Neural cell (in vitro differentiated cells): ENCODE measurements around the gene PARP3. TPM values are rescaled to one million over a fixed set of nuclear protein-coding genes. Genes with fewer than 3 reads are reported as not detected.

ENCODE experiments used
- H2AFZ ChIP-seq: fragments of 200-600, 300-800 bp; sonication (generic), shearing (Covaris generic); 2 replicates; pipeline ENCODE4 v1.6.0; 2014; ENCODE audit warnings: low read depth, mild to moderate bottlenecking, antibody characterized with exemption, low read length, moderate library complexity
- H3F3A ChIP-seq: fragments of 200-600 bp; shearing (Covaris generic); 2 replicates; pipeline ENCODE4 v1.6.1; 2016; ENCODE audit warnings: mild to moderate bottlenecking, moderate library complexity, mixed read lengths, antibody characterized with exemption, low read length; ENCODE audit not compliant: insufficient read depth, poor library complexity, severe bottlenecking
- H3K27ac ChIP-seq: fragments of 200-600, 300-800 bp; sonication (generic), shearing (Covaris generic); 2 replicates; pipeline ENCODE4 v1.5.1; 2014; ENCODE audit warnings: mild to moderate bottlenecking, low read length, moderate library complexity
- H3K27me3 ChIP-seq: fragments of 300-800, 200-600 bp; sonication (generic), shearing (Covaris generic); 2 replicates; pipeline ENCODE4 v1.6.0; 2014; ENCODE audit warnings: mild to moderate bottlenecking, low read depth, low read length, moderate library complexity; ENCODE audit not compliant: insufficient read depth
- H3K36me3 ChIP-seq: fragments of 300-800, 200-600 bp; sonication (generic), shearing (Covaris generic); 2 replicates; pipeline ENCODE4 v1.5.1; 2014; ENCODE audit warnings: mild to moderate bottlenecking, antibody characterized with exemption, low read length, moderate library complexity; ENCODE audit not compliant: insufficient read depth
- H3K4me2 ChIP-seq: fragments of 300-800, 200-600 bp; sonication (generic), shearing (Covaris generic); 2 replicates; pipeline ENCODE4 v1.6.0; 2014; ENCODE audit warnings: mild to moderate bottlenecking, low read length
- H3K4me3 ChIP-seq: fragments of 300-800, 200-600 bp; sonication (generic), shearing (Covaris generic); 2 replicates; pipeline ENCODE4 v1.5.1; 2014; ENCODE audit warnings: mild to moderate bottlenecking, low read length, moderate library complexity
- H3K79me2 ChIP-seq: fragments of 200-600 bp; shearing (Covaris generic); replicated peaks from 2 replicates; pipeline ENCODE4 v1.6.0; 2014; ENCODE audit warnings: mild to moderate bottlenecking, low read length, moderate library complexity; ENCODE audit not compliant: insufficient read depth
- H3K9ac ChIP-seq: fragments of 300-800, 200-600 bp; sonication (generic), shearing (Covaris generic); 2 replicates; pipeline ENCODE4 v1.6.1; 2016; ENCODE audit warnings: mild to moderate bottlenecking, low read length, mixed read lengths
- H3K9me2 ChIP-seq: fragments of 200-600 bp; shearing (Covaris generic); 2 replicates; pipeline ENCODE4 v1.6.1; 2016; ENCODE audit warnings: mild to moderate bottlenecking, low read length, mixed read lengths; ENCODE audit not compliant: insufficient read depth
- H3K9me3 ChIP-seq: fragments of 200-600, 300-800 bp; sonication (generic), shearing (Covaris generic); 2 replicates; pipeline ENCODE4 v1.6.1; 2016; ENCODE audit warnings: mild to moderate bottlenecking, mixed run types, low read length, moderate library complexity, mixed read lengths
- H4K20me1 ChIP-seq: fragments of 200-600 bp; shearing (Covaris generic); 2 replicates; pipeline ENCODE4 v1.6.1; 2016; ENCODE audit warnings: mild to moderate bottlenecking, mixed run types; ENCODE audit not compliant: insufficient read depth
- EP300 ChIP-seq: fragments of 450-650 bp; conservative IDR thresholded peaks from 2 replicates; pipeline ENCODE4 v1.6.1; 2014; ENCODE audit warnings: antibody characterized with exemption, mild to moderate bottlenecking, moderate library complexity; ENCODE audit not compliant: poor library complexity, severe bottlenecking
- EZH2 ChIP-seq: fragments of 200-600, 300-800 bp; shearing (Covaris generic), sonication (generic); IDR thresholded peaks from 2 replicates; pipeline ENCODE4 v1.6.1; 2014; ENCODE audit warnings: antibody characterized with exemption, low read length, borderline replicate concordance, mild to moderate bottlenecking; ENCODE audit not compliant: insufficient read depth, poor library complexity, severe bottlenecking
- MXI1 ChIP-seq: fragments of 450-650 bp; conservative IDR thresholded peaks from 2 replicates; pipeline ENCODE4 v1.6.1; 2014; ENCODE audit warnings: antibody characterized with exemption, mild to moderate bottlenecking; ENCODE audit not compliant: poor library complexity, severe bottlenecking
- POLR2AphosphoS5 ChIP-seq: IDR thresholded peaks from 2 replicates; pipeline ENCODE4 v1.6.1; 2012
- RAD21 ChIP-seq: fragments of 450-650 bp; conservative IDR thresholded peaks from 2 replicates; pipeline ENCODE4 v1.6.1; 2014; ENCODE audit warnings: antibody characterized with exemption, mild to moderate bottlenecking, moderate library complexity
- SMC3 ChIP-seq: fragments of 450-650 bp; conservative IDR thresholded peaks from 2 replicates; pipeline ENCODE4 v1.6.1; 2014; ENCODE audit warnings: antibody characterized with exemption, mild to moderate bottlenecking, moderate library complexity; ENCODE audit not compliant: poor library complexity
- TAF1 ChIP-seq: IDR thresholded peaks from 2 replicates; pipeline ENCODE4 v1.6.1; 2012; ENCODE audit warnings: low read depth
- polyA plus RNA-seq: library from polyadenylated mRNA; depleted of rRNA; stranded (reverse); fragments of >200 nt; gene quantifications from 2 replicates; pipeline ENCODE4 v1.2.3, GENCODE V29; 2014
- small RNA-seq, 3 experiments: library from RNA; depleted of rRNA; stranded (forward); fragments of <200 nt; gene quantifications; one replicate each; pipeline ENCODE3, GENCODE V24; 2012
- TF ChIP-seq, protein P1 (sequence below): IDR thresholded peaks from 2 replicates; pipeline ENCODE4 v1.6.1; 2012; ENCODE audit warnings: borderline replicate concordance
- TF ChIP-seq, protein P2 (sequence below): fragments of 450-650 bp; IDR thresholded peaks from 2 replicates; pipeline ENCODE4 v1.5.1; 2014; ENCODE audit warnings: antibody characterized with exemption, mild to moderate bottlenecking, moderate library complexity; ENCODE audit not compliant: poor library complexity, severe bottlenecking

PARP3 gene
- polyA plus RNA-seq, 1 donor from 2014 or later, result 5.3 TPM

DNA sequence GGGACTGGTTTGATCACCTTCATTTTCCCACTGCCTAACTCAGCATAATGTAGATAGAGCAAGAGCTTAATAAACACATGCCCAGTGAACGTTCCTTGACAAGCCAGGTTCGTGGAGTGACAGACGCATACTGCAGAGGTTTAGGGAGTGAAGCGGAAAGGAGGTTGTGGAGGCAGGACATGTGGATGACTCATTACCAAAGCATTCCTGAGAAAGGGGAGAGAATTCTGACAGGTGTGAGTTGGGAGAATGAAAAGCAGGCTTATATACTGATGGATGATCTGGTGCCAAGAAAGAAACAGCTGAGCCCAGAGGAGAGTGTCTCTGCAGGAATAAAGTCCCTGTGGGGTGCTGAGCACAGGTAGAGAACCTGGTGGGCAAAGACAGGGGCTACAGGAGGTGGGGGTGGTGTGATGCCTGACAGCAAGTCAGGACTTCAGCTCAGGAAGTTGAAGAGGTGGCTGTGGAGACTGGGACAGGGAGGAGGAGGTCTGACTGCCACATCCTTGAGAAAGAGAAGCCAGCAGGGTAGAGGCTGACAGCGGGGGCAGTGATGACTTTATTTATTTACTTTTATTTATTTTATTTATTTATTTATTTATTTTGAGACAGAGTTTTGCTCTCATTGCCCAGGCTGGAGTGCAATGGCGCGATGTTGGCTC, 55.9 kb downstream of the PARP3 start:
- H3F3A ChIP-seq, result no peaks in the 10 kb centered on the region
- no peak overlapping the region for H3K4me3 ChIP-seq
- no peaks in the 10 kb centered on the region for H3K9me2 ChIP-seq
- H2AFZ ChIP-seq, result no peak overlapping the region
- H3K27me3 ChIP-seq, result no peaks in the 10 kb centered on the region
- no peak for TF ChIP-seq SMC3
- no peak for TF ChIP-seq TAF1
- no peak for TF ChIP-seq RAD21
- no peak for TF ChIP-seq EP300
- TF ChIP-seq EZH2, result no peak
- TF ChIP-seq, protein P1, sequence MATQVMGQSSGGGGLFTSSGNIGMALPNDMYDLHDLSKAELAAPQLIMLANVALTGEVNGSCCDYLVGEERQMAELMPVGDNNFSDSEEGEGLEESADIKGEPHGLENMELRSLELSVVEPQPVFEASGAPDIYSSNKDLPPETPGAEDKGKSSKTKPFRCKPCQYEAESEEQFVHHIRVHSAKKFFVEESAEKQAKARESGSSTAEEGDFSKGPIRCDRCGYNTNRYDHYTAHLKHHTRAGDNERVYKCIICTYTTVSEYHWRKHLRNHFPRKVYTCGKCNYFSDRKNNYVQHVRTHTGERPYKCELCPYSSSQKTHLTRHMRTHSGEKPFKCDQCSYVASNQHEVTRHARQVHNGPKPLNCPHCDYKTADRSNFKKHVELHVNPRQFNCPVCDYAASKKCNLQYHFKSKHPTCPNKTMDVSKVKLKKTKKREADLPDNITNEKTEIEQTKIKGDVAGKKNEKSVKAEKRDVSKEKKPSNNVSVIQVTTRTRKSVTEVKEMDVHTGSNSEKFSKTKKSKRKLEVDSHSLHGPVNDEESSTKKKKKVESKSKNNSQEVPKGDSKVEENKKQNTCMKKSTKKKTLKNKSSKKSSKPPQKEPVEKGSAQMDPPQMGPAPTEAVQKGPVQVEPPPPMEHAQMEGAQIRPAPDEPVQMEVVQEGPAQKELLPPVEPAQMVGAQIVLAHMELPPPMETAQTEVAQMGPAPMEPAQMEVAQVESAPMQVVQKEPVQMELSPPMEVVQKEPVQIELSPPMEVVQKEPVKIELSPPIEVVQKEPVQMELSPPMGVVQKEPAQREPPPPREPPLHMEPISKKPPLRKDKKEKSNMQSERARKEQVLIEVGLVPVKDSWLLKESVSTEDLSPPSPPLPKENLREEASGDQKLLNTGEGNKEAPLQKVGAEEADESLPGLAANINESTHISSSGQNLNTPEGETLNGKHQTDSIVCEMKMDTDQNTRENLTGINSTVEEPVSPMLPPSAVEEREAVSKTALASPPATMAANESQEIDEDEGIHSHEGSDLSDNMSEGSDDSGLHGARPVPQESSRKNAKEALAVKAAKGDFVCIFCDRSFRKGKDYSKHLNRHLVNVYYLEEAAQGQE, result no peak
- TF ChIP-seq MXI1, result no peak
- TF ChIP-seq, protein P2, sequence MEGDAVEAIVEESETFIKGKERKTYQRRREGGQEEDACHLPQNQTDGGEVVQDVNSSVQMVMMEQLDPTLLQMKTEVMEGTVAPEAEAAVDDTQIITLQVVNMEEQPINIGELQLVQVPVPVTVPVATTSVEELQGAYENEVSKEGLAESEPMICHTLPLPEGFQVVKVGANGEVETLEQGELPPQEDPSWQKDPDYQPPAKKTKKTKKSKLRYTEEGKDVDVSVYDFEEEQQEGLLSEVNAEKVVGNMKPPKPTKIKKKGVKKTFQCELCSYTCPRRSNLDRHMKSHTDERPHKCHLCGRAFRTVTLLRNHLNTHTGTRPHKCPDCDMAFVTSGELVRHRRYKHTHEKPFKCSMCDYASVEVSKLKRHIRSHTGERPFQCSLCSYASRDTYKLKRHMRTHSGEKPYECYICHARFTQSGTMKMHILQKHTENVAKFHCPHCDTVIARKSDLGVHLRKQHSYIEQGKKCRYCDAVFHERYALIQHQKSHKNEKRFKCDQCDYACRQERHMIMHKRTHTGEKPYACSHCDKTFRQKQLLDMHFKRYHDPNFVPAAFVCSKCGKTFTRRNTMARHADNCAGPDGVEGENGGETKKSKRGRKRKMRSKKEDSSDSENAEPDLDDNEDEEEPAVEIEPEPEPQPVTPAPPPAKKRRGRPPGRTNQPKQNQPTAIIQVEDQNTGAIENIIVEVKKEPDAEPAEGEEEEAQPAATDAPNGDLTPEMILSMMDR, result no peak
- no peak for TF ChIP-seq POLR2AphosphoS5
- peaks cover 5% of the 10 kb centered on the region for H3K36me3 ChIP-seq
- H3K9ac ChIP-seq, result peak overlapping the region; percentile 5
- H4K20me1 ChIP-seq, result no peaks in the 10 kb centered on the region
- H3K4me2 ChIP-seq, result no peak overlapping the region
- H3K79me2 ChIP-seq, result peaks cover 9% of the 10 kb centered on the region
- no peaks in the 10 kb centered on the region for H3K9me3 ChIP-seq
- no peak overlapping the region for H3K27ac ChIP-seq

Small RNA genes lying within 50 kb of the gene (small RNA-seq; reads per million reads assigned to genes)
- 0 reads per million in 3 experiments for gene AC115284.1

Other genes with a start within 250 kb of the PARP3 start
- gene GRM2, start 235.3 kb upstream of the PARP3 start, polyA plus RNA-seq, result 9.1 and 11.6 TPM in 2 replicates
- not detected in 2 replicates for gene IQCF6, start 163.1 kb upstream of the PARP3 start, polyA plus RNA-seq
- gene IQCF2, start 80.7 kb upstream of the PARP3 start, polyA plus RNA-seq, result not detected in 2 replicates
- gene IQCF5, start 66.8 kb upstream of the PARP3 start, polyA plus RNA-seq, result not detected in 2 replicates
- gene IQCF1, start 39.0 kb upstream of the PARP3 start, polyA plus RNA-seq, result not detected in 2 replicates
- 26.8 and 26.9 TPM in 2 replicates for gene RRP9, start 459 bp upstream of the PARP3 start, polyA plus RNA-seq
- gene GPR62, start 13.0 kb downstream of the PARP3 start, polyA plus RNA-seq, result not detected in 2 replicates
- 251 and 327 TPM in 2 replicates for gene PCBP4, start 25.1 kb downstream of the PARP3 start, polyA plus RNA-seq
- gene ABHD14B, start 31.7 kb downstream of the PARP3 start, polyA plus RNA-seq, result 0.50 and 0.81 TPM in 2 replicates
- 57.8 and 75.8 TPM in 2 replicates for gene ABHD14A, start 32.7 kb downstream of the PARP3 start, polyA plus RNA-seq
- gene ACY1, start 41.2 kb downstream of the PARP3 start, polyA plus RNA-seq, result 14.4 and 17.9 TPM in 2 replicates
- gene RPL29, start 53.5 kb downstream of the PARP3 start, polyA plus RNA-seq, result 846 and 977 TPM in 2 replicates
- 8.5 and 9.3 TPM in 2 replicates for gene DUSP7, start 114.2 kb downstream of the PARP3 start, polyA plus RNA-seq
- 0.96 and 1.3 TPM in 2 replicates for gene POC1A, start 212.1 kb downstream of the PARP3 start, polyA plus RNA-seq